ENCODE data around the gene PCDH12.

DNA sequence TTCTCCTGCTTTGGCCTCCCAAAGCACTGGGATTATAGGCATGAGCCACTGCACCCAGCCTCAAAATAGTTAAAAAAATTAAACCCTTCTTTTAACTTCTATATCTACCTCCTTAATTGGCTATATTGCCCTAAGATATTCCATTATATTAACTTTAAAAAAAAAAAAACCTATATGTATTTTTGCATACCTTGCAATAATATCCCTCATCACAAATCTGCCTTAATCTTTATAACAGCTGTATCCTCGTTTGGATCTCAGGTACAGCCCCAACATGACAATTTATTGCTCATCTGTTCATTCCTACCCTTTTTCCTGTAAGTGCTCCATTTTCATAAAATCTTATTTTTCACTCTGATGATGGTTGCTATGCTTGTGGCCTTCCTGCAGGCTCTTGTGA, 42.2 kb upstream of the PCDH12 start:
- TF ChIP-seq CTCF (IDR thresholded peaks at IDR 0.05) (no peak), POLR2A (IDR thresholded peaks at IDR 0.05) (no peak)

Data from heart left ventricle (tissue), 13 donors.